Stimulated activated CD4-positive, alpha-beta T cell treated with anti-CD3 and anti-CD28 coated beads, Interleukin-1b, Interleukin-23, amount 100 ng/mL, for 1 hour (primary cell): ENCODE data around the gene DNASE1.
"Not testable (repeated sequence)": the region's sequence is repeated elsewhere in the genome, so short reads cannot be mapped to it uniquely, and the experiment has no call there.

Experiments
- DNase-seq, 2 donors: peaks; one replicate each; pipeline ENCODE4 v3.0.0-alpha.2; 2020; ENCODE audit warnings: low read depth in 2 of 2

Gene DNASE1, protein sequence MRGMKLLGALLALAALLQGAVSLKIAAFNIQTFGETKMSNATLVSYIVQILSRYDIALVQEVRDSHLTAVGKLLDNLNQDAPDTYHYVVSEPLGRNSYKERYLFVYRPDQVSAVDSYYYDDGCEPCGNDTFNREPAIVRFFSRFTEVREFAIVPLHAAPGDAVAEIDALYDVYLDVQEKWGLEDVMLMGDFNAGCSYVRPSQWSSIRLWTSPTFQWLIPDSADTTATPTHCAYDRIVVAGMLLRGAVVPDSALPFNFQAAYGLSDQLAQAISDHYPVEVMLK

DNA sequence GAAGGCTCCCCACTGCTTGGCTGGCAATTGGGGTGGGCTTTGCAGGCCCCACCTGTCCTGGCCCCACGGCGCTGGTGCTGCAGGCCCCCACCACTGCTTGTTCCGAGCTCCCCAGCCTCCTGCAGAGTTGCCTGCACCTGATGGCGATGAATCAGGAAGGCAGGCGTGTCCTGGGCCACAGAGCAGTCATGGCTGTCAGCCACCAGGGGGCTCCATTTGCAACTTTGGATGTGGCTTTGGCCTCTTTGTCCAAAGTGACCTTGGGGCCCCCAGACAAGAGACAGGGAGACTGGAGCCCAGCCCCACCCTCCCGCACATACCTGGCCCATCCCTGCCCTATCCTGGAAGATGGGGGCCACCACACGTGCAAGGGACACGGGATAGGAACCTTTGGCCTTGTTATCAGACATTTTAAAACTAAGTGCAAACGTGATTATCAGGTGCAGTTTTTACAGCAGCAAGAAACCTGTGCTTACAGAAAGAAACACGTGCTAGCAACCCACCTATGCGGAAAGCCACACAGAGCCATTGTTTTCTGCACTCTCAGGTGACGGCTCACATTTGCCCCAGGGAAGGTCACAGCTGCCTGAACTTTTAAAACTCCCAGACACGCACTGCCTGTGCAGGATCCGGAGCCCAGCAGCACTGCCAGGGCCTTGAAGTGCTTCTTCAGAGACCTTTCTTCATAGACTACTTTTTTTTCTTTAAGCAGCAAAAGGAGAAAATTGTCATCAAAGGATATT, at the start of gene DNASE1:
Gene DNASE1, plus strand, starts transcription at position 443 of the 743 bp plus-strand sequence. CDS start 683 bp downstream, outside the sequence.
- peak in 1 of 2 donors; percentile 20 for DNase-seq

DNA sequence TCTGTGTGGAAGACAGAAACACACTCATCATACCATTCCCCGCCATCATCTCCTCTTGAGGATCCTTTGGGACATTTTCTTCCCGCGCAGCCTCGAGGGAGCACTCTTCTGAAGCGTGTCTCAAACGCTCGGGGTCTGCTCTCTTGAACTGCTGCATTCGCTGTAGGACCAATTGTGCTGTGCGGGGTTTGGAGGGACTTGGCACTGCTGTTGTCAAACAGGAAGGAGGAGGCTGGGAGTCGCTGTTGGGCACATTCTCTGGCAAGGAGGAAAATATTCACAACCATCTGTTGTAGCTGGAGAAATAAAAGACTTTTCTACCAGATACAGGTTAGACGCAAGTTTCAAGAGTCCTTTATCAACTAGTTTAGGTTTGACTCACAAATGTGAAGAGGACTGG, 48.0 kb upstream of the DNASE1 start:
- no peak for DNase-seq

DNA sequence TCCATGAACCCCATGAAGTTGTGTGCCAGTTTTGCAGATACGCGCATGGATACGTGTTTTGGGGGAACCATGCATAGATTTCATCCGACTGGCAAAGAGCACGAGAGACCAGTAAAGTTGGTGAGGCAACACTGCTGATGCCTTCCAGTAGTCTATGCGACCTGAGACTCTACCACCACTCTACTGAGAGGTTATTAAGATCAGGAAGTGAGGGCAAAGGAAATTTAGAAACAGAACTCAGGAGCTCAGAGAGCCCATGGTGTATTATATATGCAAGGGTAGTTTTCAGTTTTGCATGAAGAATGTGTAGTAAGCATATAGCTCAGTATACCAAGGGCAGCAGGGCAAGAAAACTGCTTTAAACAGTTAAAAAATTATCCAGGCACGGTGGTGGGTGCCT, 47.3 kb upstream of the DNASE1 start:
- DNase-seq: no peak

DNA sequence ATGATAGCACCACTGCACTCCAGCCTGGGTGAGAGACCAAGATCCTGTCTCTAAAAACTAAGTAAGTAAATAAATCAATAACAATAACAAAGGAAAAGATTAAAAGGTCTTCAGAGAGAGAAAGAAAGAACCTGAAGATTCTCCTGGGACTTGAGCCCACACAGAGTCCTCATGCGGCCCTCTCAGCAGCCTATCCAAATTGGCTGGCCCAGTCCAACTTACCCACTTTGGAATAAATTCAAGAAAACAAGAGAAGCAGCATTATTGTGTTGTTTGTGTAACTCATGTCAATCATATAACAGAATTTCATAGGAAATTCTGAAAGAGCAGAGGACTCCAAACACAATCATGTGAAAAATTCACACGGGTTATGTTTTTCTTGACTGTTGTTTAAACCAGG, 46.9 kb upstream of the DNASE1 start:
- no peak for DNase-seq

DNA sequence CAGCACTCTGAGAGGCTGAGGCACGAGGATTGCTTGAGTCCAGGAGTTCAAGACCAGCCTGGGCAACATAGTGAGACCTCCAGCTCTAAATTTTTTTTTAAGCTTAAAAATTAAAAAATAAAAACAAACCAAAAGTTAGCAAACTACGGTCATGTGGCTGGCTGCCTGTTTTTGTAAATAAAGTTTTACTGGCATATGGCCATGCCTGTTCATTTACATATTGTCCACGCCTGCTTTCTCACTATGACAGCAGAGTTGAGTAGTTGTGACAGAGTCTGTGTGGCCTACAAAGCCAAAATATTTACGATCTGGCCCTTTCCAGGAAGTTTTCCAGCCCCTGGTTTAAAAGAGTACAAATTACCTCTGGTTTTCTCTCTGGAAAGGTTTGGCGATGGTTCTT, 46.4 kb upstream of the DNASE1 start:
- no peak for DNase-seq

DNA sequence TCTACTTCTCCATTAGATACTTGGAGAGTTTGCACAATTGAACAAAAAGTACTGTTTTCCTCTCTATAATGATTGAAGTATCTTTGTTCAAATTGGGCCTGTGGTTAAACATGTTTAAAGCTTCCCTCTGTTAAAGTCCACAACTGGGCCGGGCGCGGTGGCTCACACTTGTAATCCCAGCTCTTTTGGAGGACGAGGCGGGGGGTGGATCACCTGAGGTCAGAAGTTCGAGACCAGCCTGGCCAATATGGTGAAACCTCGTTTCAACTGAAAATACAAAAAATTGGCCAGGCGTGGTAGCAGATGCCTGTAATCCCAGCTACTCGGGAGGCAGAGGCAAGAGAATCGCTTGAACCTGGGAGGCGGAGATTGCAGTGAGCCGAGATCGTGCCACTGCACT, 45.5 kb upstream of the DNASE1 start:
- not testable (repeated sequence) for DNase-seq

DNA sequence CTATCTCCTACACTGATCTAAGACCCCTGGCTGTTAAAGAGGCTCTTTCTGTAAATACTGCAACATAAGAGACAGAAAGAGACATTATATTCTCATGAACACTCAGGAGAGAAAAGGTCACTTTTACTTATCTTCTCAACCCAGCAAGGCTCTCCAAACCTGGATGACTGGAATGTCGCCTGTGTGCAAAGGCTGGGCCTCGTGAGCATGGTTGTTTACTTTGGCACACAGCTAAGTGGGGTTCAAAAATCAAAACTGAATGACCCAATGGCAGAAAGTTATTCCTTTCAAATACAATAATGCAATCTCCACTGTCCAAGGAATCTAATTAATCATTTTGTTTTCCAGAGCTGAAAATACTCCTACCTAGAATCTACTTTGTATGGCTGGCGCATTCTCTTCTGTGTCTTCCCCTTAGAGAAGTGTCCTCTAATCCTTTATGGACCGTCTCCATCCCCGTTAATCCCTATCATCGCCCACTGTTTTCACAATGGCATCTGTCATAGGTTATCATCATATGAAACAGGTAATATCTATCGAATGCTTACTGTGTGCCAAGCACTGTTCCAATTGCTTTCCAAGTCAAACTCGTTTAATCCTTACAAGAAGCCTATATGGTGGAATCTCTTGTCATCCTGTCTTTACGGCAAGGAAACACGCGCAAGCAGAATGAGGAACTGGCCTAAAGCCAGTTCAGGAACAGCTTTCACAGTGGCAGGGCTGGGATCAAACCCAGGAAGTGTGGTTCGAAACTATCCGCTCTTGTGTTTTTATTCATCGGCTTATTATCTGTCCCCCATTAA, 44.4 kb upstream of the DNASE1 start:
- DNase-seq: no peak

DNA sequence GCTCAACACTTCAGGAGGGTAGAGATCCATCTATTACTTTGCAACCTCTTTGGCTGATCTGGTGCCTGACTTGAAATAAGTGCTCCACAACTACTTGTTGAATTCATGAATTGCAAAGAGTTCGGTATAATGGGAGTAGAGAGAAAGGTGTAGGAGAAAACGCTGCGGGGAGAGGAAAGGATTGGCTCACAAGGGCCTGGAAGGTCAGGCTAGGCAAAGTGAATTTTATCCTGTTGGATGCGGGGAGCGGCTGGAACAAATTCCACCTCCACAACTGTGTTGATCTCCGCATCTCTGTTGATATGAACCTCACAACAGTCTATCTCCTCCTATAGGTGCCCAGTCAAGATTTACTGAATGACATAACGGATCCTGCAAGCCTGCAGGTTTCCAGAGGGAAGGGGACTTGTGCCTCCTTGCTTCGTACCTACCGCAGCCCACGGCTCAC, 43.8 kb upstream of the DNASE1 start:
- DNase-seq: no peak

DNA sequence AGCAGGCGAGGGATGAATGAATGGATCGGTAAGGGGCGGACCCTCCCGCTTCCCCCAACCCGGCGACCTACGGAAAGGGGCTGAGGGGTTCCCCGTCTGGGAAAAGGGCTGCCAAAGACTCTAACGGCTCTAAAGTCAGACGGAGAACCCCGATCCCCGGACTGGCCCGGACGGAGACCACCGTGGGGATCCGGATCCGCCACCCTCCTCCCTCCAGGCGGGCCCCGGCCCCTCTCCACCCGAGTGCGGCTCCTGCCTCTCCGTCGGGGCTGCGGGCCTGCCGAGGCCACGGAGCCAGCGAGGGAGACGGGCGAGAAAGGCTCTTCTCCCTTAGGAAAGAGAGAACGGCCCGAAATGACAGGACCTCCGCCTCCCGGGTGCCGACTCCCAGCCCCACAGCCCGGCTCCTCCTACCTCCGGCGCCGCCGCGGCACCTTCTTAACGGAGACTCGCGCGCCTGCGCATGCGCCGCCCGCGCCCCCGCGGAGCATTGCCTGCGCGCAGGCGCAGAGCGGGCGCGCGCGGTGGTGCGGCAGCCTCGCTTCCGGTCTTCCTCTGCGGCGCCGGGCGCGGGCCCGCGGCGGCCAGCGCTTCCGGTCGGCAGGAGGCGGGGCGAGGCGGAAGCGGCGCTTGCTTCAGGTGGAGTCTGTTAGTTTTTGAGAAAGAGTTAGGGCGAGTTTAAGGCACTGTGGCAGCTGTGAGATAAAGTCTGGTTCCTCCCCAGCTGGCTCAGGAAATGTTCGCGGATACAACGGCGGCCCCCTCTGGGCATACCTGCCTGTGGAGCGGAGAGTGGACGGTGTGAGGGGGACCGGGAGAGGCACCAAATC, 43.1 kb upstream of the DNASE1 start, which contains the start of gene SLX4:
Gene SLX4, minus strand, starts transcription at position 461 of the 830 bp plus-strand sequence. CDS start 2,642 bp downstream, outside the sequence.
- DNase-seq: peak; percentile 73 to 86

DNA sequence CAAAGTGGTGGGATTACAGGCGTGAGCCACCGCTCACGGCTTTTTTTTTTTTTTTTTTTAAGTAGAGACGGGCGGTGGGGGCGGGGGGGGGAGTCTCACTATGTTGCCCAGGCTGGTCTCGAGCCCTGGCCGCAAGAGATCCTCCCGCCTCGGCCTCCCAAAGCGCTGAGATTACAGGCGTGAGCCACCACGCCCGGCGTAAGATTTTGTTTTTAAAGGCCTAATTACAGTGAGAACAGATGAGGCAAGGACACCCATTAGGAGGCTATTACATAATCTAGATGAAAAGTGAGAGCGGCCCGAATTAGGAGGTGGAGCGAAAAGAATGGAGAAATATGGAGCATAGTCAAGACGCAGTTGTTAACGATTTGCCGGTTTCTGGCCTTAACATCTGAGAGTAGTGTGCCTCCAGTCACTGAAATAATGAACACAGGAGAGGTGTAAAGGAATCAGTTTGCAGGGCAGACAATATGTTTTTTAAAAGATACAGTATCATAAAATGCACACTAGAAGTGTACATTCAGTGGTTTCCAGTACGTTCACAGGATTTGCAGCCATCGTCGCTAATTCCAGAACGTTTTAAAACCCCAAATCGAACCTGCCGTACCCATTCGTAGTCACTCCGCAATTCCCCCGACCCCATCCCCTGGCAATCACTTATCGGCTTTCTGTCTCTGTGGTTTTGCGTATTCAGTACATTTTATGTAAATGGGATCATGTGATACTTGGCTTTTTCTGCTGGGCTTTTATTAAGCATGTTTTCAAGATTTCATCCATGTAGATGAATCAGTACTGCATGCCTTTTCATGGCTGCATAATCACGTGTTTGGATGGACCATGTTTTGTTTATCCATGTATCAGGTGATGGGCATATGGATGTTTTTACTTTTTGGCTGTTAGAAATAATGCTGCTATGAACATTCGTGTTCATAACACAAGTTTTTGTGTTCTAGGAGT, 41.7 kb upstream of the DNASE1 start:
- DNase-seq: no peak

DNA sequence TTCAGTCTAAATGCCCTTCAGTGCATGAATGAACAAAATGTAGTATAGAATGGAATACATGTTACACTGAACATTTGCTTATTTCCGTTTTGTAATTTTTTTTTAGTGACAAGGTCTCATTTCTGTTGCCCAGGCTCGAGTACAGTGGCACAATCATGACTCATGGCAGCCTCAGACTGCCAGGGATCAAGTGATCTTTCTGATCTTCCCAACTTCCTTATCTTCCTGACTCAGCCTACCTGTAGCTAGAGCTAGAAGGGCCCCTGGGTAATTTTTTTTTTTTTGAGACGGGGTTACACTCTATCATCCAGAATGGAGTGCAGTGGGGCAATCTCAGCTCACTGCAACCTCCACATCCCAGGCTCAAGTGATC, 35.7 kb upstream of the DNASE1 start:
- no peak for DNase-seq

DNA sequence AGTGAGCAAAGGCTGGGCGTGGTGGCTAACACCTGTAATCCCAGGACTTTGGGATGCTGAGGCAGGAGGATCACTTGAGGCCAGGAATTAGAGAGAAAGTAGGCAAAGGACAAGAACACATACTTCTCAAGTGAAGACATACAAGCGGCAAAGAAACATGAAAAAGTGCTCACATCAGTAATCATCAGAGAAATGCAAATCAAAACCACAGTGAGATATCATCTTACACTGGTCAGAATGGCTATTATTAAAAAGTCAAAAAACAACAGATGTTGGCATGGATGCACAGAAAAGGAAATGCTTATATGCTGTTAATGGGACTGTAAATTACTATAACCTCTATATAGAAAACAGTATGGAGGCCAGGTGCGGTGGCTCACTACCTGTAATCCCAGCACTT, 30.8 kb upstream of the DNASE1 start:
- DNase-seq: no peak

DNA sequence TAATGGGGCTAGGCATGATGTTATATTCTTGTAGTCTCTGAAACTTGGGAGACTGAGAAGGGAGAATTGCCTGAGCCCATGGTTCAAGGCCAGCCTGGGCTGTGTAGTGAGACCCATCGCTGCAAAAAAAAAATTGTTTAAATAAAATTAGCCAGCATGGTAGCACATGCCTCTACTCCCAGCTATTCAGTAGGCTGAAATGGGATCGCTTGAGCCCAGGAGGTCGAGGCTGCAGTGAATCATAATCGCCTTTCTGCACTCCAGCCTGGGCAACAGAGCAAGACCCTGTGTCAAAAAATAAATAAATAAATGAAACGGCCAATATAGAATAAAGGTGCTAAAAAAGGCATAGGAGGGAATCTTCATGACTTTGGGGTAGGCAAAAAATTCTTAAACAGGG, 29.2 kb upstream of the DNASE1 start:
- DNase-seq: no peak

DNA sequence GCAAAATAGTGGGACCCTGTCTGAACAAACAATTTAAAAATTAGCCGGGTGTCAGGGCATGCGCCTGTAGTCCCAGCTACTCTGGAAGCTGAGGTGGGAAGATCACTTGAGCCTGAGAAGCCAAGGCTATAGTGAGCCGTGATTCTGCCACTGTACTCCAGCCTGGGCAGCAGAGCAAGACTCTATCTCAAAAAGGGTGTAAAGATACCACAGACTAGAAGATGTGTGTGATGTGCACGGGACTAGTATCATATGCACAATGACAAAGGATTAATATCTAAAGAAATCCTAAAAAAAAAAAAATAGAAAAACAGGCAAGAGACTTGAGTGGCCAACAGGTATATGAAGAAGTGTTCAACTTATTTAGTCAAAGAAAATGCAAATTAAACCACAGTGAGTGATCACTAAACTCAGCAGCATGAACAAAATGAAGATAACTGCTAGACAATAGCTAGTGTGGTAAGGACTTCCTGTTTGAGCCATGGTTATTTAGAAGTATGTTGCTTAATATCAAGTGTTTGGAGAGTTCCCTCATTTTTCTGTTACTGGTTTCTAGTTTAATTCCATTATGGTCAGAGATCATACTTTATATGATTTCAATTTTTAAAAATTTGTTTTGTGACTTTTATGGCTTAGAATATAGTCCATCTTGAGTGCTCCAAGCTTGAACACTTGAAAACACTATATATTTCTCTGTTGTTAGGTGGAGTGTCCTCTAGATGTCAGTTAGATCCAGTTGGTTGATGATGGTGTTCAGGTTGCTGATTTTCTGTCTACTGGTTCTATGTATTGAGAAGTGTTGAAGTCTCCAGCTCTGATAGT, 28.4 kb upstream of the DNASE1 start:
- no peak for DNase-seq

DNA sequence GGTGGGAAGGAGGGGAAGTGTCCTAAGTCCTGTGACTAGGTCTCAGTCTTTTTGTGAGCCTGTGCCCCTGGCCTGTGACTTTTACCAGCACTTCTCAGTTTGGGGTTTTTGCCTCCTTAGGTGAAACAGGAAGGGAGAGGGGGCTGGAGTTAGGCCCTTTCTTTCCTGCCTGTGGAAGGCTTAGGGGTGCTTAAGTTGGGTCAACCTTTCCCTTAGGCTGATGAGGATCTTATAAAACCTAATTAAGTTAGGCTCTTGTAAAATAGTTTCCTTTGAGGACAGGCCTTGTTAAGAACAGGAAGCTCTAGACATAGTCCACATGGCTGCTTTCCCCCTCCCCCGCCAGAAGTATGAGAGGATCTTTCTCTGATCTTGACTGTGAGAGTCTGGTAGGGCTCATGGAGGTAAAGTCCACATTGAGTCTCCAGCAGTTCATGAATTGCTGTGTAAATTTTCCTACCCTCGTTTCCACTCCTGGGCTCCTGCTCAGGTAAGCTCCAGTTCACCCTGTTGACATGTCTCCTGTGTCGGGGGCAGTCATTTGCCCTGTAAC, 17.0 kb upstream of the DNASE1 start:
- no peak for DNase-seq

DNA sequence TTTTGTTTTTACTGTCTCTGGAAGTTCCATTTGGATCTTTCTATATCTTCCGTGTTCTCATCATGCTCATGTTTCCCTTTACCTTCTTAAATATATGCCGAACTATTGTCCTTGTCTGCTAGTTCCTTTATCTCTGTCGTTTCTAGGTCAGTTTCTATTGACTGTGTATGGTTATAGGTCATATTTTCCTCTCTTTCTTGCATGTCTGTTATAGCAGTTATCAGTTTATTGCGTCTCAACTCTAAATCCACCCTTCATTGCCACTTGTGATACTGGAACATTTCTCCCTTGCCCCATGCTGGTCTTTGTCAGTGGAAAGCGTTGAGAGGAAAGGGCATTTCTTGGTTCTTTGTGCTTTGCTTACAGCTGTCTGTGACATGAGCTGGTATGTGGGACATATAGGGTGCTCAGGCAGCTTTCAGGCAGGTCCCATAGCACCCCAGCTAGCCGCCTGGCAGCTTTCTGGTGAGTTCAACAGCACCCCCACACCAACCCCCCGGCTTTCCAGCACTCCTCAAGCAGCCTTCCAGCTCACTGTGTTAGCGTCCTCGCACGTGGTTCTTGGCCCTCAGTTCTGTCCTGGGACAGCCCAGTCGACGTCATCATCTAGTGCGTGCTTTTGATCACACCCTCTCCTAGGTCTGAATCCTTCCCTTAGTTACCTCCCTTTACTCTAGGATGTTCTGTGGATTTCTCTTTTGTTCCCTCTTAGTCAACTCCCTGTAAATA, 15.4 kb upstream of the DNASE1 start:
- DNase-seq: no peak

DNA sequence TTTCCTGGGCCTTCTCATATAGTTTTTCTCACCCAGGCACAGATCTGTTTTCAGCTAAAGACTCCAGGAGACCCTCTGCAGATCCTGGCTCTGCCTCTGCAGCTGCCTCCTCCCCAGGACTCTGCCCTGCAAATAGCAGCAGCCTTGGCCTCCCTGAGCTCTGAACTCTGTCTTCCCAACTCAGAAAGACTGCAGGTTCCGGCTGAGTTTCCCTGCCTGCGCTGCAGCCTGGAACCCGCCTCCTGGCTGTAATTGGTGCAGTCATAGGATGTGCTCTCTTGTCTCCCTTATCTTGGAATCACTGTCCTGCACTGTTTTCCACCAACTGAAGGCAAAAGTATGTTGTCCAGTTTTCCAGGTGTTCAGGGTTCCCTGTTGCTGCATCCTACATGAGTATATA, 14.3 kb upstream of the DNASE1 start:
- no peak for DNase-seq
